T-helper 1 cell treated with Interleukin-12 subunit alpha and Interleukin-12 subunit beta and Interleukin-4 antibody, amounts not matched to agents 30 μg/mL and 1 μg/mL, for 36 hours (primary cell): Measurements from ENCODE around the gene S1PR3.

Experiments used
- H3K27ac Mint-ChIP-seq: one replicate; pipeline ENCODE4 v1.8.0; 2021; ENCODE audit warnings: mild to moderate bottlenecking, mixed read lengths
- H3K27me3 Mint-ChIP-seq: one replicate; pipeline ENCODE4 v1.8.0; 2021; ENCODE audit warnings: low read depth, mixed read lengths
- H3K36me3 Mint-ChIP-seq: one replicate; pipeline ENCODE4 v1.8.0; 2021; ENCODE audit warnings: low read depth, mixed read lengths
- H3K4me1 Mint-ChIP-seq: one replicate; pipeline ENCODE4 v1.8.0; 2021; ENCODE audit warnings: low read depth, mixed read lengths
- H3K4me3 Mint-ChIP-seq: one replicate; pipeline ENCODE4 v1.8.0; 2021; ENCODE audit warnings: mild to moderate bottlenecking, moderate library complexity, mixed read lengths
- H3K9me3 Mint-ChIP-seq: one replicate; pipeline ENCODE4 v1.8.0; 2021; ENCODE audit warnings: mixed read lengths

Gene S1PR3

GRCh38 chr9:88957526-88957925, 33.7 kb upstream of the S1PR3 start:
- no peak overlapping the region for H3K27ac Mint-ChIP-seq
- no peaks in the 10 kb centered on the region for H3K9me3 Mint-ChIP-seq
- H3K36me3 Mint-ChIP-seq, result no peaks in the 10 kb centered on the region
- H3K27me3 Mint-ChIP-seq, result peaks cover 21% of the 10 kb centered on the region
- H3K4me3 Mint-ChIP-seq, result no peak overlapping the region
- H3K4me1 Mint-ChIP-seq, result no peaks in the 10 kb centered on the region

GRCh38 chr9:88959727-88960469, 31.4 kb upstream of the S1PR3 start:
- no peaks in the 10 kb centered on the region for H3K4me1 Mint-ChIP-seq
- H3K9me3 Mint-ChIP-seq, result no peaks in the 10 kb centered on the region
- no peak overlapping the region for H3K4me3 Mint-ChIP-seq
- H3K36me3 Mint-ChIP-seq, result no peaks in the 10 kb centered on the region
- no peak overlapping the region for H3K27ac Mint-ChIP-seq
- H3K27me3 Mint-ChIP-seq, result peaks cover 21% of the 10 kb centered on the region

- H3K4me3 Mint-ChIP-seq, result no peak overlapping the region
Observed at GRCh38 chr9:88960632-88961031, 30.6 kb upstream of the S1PR3 start.

GRCh38 chr9:88965473-88965872, 25.8 kb upstream of the S1PR3 start:
- H3K4me3 Mint-ChIP-seq, result no peak overlapping the region
- peaks cover 12% of the 10 kb centered on the region for H3K27me3 Mint-ChIP-seq
- no peak overlapping the region for H3K27ac Mint-ChIP-seq
- H3K4me1 Mint-ChIP-seq, result no peaks in the 10 kb centered on the region
- H3K9me3 Mint-ChIP-seq, result no peaks in the 10 kb centered on the region
- H3K36me3 Mint-ChIP-seq, result no peaks in the 10 kb centered on the region

More at GRCh38 chr9:88960632-88961031, 30.6 kb upstream of the S1PR3 start:
- Mint-ChIP-seq H3K9me3 (no peaks in the 10 kb centered on the region), H3K4me1 (no peaks in the 10 kb centered on the region), H3K27ac (no peak overlapping the region), H3K27me3 (peaks cover 20% of the 10 kb centered on the region), H3K36me3 (no peaks in the 10 kb centered on the region)

GRCh38 chr9:88966894-88967676, 24.2 kb upstream of the S1PR3 start:
- H3K27ac Mint-ChIP-seq, result no peak overlapping the region
- no peak overlapping the region for H3K4me3 Mint-ChIP-seq
- peaks cover 9% of the 10 kb centered on the region for H3K27me3 Mint-ChIP-seq

GRCh38 chr9:88968799-88969198, 22.5 kb upstream of the S1PR3 start:
- Mint-ChIP-seq H3K36me3 (no peaks in the 10 kb centered on the region), H3K27me3 (peaks cover 5% of the 10 kb centered on the region), H3K4me3 (no peak overlapping the region), H3K27ac (no peak overlapping the region), H3K4me1 (no peaks in the 10 kb centered on the region), H3K9me3 (no peaks in the 10 kb centered on the region)

More at GRCh38 chr9:88966894-88967676, 24.2 kb upstream of the S1PR3 start:
- Mint-ChIP-seq H3K9me3 (no peaks in the 10 kb centered on the region), H3K4me1 (no peaks in the 10 kb centered on the region), H3K36me3 (no peaks in the 10 kb centered on the region)

- Mint-ChIP-seq H3K27me3 (no peaks in the 10 kb centered on the region), H3K27ac (no peak overlapping the region), H3K9me3 (no peaks in the 10 kb centered on the region), H3K4me3 (no peak overlapping the region), H3K36me3 (no peaks in the 10 kb centered on the region), H3K4me1 (no peaks in the 10 kb centered on the region)
Observed at GRCh38 chr9:88969646-88970373, 21.5 kb upstream of the S1PR3 start.

- no peaks in the 10 kb centered on the region for H3K36me3 Mint-ChIP-seq
- H3K27ac Mint-ChIP-seq, result no peak overlapping the region
- no peaks in the 10 kb centered on the region for H3K9me3 Mint-ChIP-seq
- H3K4me3 Mint-ChIP-seq, result no peak overlapping the region
- no peaks in the 10 kb centered on the region for H3K4me1 Mint-ChIP-seq
- H3K27me3 Mint-ChIP-seq, result no peaks in the 10 kb centered on the region
Observed at GRCh38 chr9:88971131-88971960, 19.9 kb upstream of the S1PR3 start.

- peaks cover 3% of the 10 kb centered on the region for H3K27me3 Mint-ChIP-seq
- H3K36me3 Mint-ChIP-seq, result no peaks in the 10 kb centered on the region
- H3K4me1 Mint-ChIP-seq, result no peaks in the 10 kb centered on the region
- no peak overlapping the region for H3K27ac Mint-ChIP-seq
- no peaks in the 10 kb centered on the region for H3K9me3 Mint-ChIP-seq
- H3K4me3 Mint-ChIP-seq, result no peak overlapping the region
Observed at GRCh38 chr9:88972401-88972800, 18.9 kb upstream of the S1PR3 start.

GRCh38 chr9:88973281-88974045, 17.8 kb upstream of the S1PR3 start:
- no peaks in the 10 kb centered on the region for H3K4me1 Mint-ChIP-seq
- no peak overlapping the region for H3K27ac Mint-ChIP-seq
- peaks cover 5% of the 10 kb centered on the region for H3K27me3 Mint-ChIP-seq
- no peak overlapping the region for H3K4me3 Mint-ChIP-seq
- H3K36me3 Mint-ChIP-seq, result no peaks in the 10 kb centered on the region
- H3K9me3 Mint-ChIP-seq, result no peaks in the 10 kb centered on the region

- no peak overlapping the region for H3K4me3 Mint-ChIP-seq
- H3K27ac Mint-ChIP-seq, result no peak overlapping the region
- H3K36me3 Mint-ChIP-seq, result no peaks in the 10 kb centered on the region
- H3K9me3 Mint-ChIP-seq, result no peaks in the 10 kb centered on the region
- H3K27me3 Mint-ChIP-seq, result peaks cover 5% of the 10 kb centered on the region
- H3K4me1 Mint-ChIP-seq, result no peaks in the 10 kb centered on the region
Observed at GRCh38 chr9:88974641-88975040, 16.6 kb upstream of the S1PR3 start.

GRCh38 chr9:88975966-88976889, 15.0 kb upstream of the S1PR3 start:
- Mint-ChIP-seq H3K27me3 (peaks cover 8% of the 10 kb centered on the region), H3K9me3 (peaks cover 2% of the 10 kb centered on the region), H3K36me3 (no peaks in the 10 kb centered on the region), H3K4me1 (no peaks in the 10 kb centered on the region), H3K27ac (no peak overlapping the region), H3K4me3 (no peak overlapping the region)

GRCh38 chr9:88976890-88977257, 14.4 kb upstream of the S1PR3 start:
- Mint-ChIP-seq H3K4me3 (no peak overlapping the region), H3K27me3 (peaks cover 9% of the 10 kb centered on the region), H3K9me3 (peaks cover 4% of the 10 kb centered on the region), H3K27ac (no peak overlapping the region), H3K4me1 (no peaks in the 10 kb centered on the region), H3K36me3 (no peaks in the 10 kb centered on the region)
